Tibial artery (tissue), 4 donors: ENCODE measurements around the gene CENPO.

Experiments
- DNase-seq, 2 donors: peaks; one replicate each; pipeline ENCODE4 v3.0.0-alpha.2; 2019
- H3K27ac ChIP-seq, 2 donors: fragments of 200-600 bp; sonication (generic) in 1 of 2; 1 replicate in 1 of 2; 2 replicates in 1 of 2; pipeline ENCODE4 v1.5.1; 2018 to 2019; ENCODE audit warnings: mild to moderate bottlenecking in 1 of 2
- H3K27me3 ChIP-seq, 2 donors: fragments of 200-600 bp; sonication (generic) in 1 of 2; one replicate each; pipeline versions ENCODE4 v1.5.1 to v1.6.0; 2016 to 2019
- H3K36me3 ChIP-seq, 3 donors: fragments of 200-600 bp; sonication (generic) in 2 of 3; one replicate each; pipeline ENCODE4 v1.5.1; 2016 to 2019; ENCODE audit warnings: mild to moderate bottlenecking in 2 of 3
- H3K4me1 ChIP-seq, 4 donors: fragments of 200-600 bp; sonication (generic) in 2 of 4; 1 replicate in 3 of 4; 2 replicates in 1 of 4; pipeline ENCODE4 v1.5.1; 2016 to 2019
- H3K4me3 ChIP-seq, 2 donors: fragments of 200-600 bp; sonication (generic) in 1 of 2; 1 replicate in 1 of 2; 2 replicates in 1 of 2; pipeline ENCODE4 v1.5.1; 2018 to 2019; ENCODE audit warnings: mild to moderate bottlenecking in 2 of 2
- H3K9me3 ChIP-seq, 3 donors: fragments of 200-600 bp; sonication (generic) in 1 of 3; one replicate each; pipeline ENCODE4 v1.5.1; 2016 to 2019
- intact Hi-C: fragments of 100-400 bp; cut with DNase I; formaldehyde crosslinking; loops from one replicate; pipeline ENCODE4 v1.15.0; 2023; ENCODE audit warnings: low total_unique reads
- TF ChIP-seq, protein P1 (sequence below), 2 experiments: fragments of 200-600 bp in 1 of 2; fragments of 450-650 bp in 1 of 2; IDR thresholded peaks; one replicate each; pipeline ENCODE4 v1.5.1; 2017 to 2019; ENCODE audit warnings: antibody characterized with exemption in 2 of 2, mild to moderate bottlenecking in 1 of 2, moderate library complexity in 1 of 2

CENPO gene

DNA sequence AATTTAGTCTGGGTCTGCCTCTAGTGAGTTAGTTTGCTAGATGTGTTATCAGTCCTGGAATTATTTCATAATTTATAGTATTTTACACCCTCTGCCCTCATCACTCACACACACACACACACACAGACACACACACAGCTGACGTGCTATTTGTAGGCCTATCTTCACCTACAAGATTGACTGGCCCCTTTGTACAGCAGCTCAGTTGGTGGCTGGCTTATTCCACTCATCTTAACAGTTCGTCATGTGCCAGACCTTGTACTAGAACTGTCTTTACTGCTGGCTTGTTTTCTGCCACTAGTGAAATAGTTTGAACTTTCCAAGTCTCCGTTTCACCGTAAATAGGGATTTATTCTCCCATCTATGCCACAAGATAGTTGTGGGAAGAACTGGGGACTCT, 21.3 kb downstream of the CENPO start:
- no peak overlapping the region for H3K4me3 ChIP-seq
- H3K27me3 ChIP-seq: no peaks in the 10 kb centered on the region
- TF ChIP-seq, protein P1, sequence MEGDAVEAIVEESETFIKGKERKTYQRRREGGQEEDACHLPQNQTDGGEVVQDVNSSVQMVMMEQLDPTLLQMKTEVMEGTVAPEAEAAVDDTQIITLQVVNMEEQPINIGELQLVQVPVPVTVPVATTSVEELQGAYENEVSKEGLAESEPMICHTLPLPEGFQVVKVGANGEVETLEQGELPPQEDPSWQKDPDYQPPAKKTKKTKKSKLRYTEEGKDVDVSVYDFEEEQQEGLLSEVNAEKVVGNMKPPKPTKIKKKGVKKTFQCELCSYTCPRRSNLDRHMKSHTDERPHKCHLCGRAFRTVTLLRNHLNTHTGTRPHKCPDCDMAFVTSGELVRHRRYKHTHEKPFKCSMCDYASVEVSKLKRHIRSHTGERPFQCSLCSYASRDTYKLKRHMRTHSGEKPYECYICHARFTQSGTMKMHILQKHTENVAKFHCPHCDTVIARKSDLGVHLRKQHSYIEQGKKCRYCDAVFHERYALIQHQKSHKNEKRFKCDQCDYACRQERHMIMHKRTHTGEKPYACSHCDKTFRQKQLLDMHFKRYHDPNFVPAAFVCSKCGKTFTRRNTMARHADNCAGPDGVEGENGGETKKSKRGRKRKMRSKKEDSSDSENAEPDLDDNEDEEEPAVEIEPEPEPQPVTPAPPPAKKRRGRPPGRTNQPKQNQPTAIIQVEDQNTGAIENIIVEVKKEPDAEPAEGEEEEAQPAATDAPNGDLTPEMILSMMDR (IDR thresholded peaks at IDR 0.05): no peak
- intact Hi-C loops: no loop called here
- no peaks in the 10 kb centered on the region for H3K9me3 ChIP-seq
- no peaks in the 10 kb centered on the region for H3K4me1 ChIP-seq
- DNase-seq: no peak
- peaks cover 0 to 27% (median 1%) of the 10 kb centered on the region in 3 donors for H3K36me3 ChIP-seq
- no peak overlapping the region for H3K27ac ChIP-seq

DNA sequence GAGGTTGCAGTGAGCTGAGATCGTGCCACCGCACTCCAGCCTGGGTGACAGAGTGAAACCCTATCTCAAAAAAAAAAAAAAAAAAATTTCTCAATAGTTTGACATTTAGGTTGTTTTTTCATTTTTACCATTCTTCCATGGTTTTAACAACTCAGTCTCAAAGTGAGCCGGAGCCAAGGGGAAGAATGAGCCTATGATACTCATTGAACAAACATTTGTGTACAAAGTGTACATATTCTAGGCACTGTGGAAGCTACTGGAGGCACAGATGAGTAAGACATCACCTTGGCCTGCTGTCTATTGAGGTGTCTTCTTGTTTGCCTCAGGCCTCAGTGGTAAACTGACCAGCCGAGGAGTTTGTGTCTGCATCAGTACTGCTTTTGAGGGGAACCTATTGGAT, 21.9 kb downstream of the CENPO start:
- no peak for DNase-seq

DNA sequence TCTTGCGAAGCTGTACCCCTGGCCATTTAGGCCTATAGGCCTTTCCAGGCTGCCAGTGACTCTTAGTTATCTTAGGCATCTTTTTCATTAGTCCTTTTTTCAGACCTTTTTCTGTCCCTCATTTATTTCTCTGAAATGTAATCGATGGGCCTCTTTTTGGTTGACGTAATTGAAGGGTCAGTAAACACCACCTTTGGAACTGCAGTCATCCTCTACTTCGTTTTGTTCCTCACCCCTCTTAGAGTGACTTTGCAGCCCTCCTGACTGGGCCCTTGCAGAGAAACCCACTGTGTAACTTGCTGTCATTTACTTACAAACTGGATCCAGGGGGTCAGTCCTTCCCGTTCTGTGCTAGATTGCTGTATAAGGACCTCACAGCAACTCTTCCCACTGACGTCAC, 23.2 kb downstream of the CENPO start:
- intact Hi-C loops: no loop called here
- Histone ChIP-seq H3K36me3 (peaks cover 11 to 46% (median 20%) of the 10 kb centered on the region in 3 donors), H3K4me3 (no peak overlapping the region), H3K4me1 (no peaks in the 10 kb centered on the region), H3K27me3 (no peaks in the 10 kb centered on the region), H3K27ac (no peak overlapping the region), H3K9me3 (no peaks in the 10 kb centered on the region)
- no peak for DNase-seq
- TF ChIP-seq, protein P1 (IDR thresholded peaks at IDR 0.05): no peak

More for the DNA sequence above, 21.9 kb downstream of the CENPO start:
- TF ChIP-seq, protein P1 (IDR thresholded peaks at IDR 0.05): no peak
- no peaks in the 10 kb centered on the region for H3K4me1 ChIP-seq
- H3K9me3 ChIP-seq: no peaks in the 10 kb centered on the region
- no peaks in the 10 kb centered on the region for H3K27me3 ChIP-seq
- H3K4me3 ChIP-seq: no peak overlapping the region
- intact Hi-C loops: no loop called here
- H3K36me3 ChIP-seq: peaks cover 3 to 34% (median 8%) of the 10 kb centered on the region in 3 donors
- no peak overlapping the region for H3K27ac ChIP-seq

DNA sequence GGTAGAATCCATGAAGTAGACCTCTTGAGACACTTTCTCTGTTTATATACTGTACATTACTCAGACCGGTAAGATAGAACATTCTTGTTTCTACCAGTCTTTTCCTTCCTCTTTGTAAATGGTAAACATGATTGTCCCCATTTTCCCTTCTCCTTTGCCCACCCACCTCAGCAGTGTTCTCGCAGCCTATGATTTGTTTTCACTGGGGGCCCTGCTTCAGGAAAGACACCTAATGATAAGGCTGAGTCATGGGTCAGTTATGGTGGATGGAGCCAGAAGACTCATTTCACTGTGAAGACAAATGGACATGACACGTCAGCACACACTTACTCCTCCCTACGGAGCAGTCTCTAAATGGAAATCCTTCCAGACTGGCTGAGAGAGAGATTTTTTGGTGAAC, 23.7 kb downstream of the CENPO start:
- Histone ChIP-seq H3K27ac (no peak overlapping the region), H3K36me3 (peaks cover 11 to 51% (median 25%) of the 10 kb centered on the region in 3 donors), H3K4me3 (no peak overlapping the region), H3K27me3 (no peaks in the 10 kb centered on the region), H3K4me1 (no peaks in the 10 kb centered on the region), H3K9me3 (no peaks in the 10 kb centered on the region)
- intact Hi-C loops: no loop called here
- no peak for DNase-seq
- TF ChIP-seq, protein P1 (IDR thresholded peaks at IDR 0.05): no peak

DNA sequence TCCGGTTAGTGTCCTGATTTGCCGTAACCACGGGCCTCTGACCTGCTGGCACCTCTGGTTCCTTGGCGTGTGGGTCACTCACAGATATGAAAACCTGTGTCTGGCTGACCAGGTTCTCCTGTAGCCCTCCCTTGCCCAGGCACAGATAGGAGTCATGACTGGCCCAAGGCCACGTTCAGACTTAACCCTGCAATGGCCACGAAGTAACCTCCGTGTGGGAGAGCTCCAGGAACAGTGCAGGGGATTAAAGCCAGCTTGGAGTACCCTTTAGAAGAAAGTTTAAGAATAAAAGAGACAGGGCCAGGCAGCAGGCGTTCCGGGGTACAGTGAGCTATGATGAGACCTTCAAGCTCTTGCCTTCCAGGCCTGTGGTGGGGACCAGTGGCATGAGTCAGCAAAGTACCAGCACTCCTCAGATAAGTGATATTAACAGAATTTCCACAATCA, 25.5 kb downstream of the CENPO start:
- Histone ChIP-seq H3K4me3 (no peak overlapping the region), H3K27me3 (no peaks in the 10 kb centered on the region), H3K4me1 (no peaks in the 10 kb centered on the region), H3K27ac (no peak overlapping the region), H3K9me3 (no peaks in the 10 kb centered on the region), H3K36me3 (peaks cover 17 to 68% (median 43%) of the 10 kb centered on the region in 3 donors)
- DNase-seq: no peak
- intact Hi-C loops: no loop called here
- TF ChIP-seq, protein P1 (IDR thresholded peaks at IDR 0.05): no peak
